ENCODE data around the gene KDM4B.

The KDM4B gene

DNA sequence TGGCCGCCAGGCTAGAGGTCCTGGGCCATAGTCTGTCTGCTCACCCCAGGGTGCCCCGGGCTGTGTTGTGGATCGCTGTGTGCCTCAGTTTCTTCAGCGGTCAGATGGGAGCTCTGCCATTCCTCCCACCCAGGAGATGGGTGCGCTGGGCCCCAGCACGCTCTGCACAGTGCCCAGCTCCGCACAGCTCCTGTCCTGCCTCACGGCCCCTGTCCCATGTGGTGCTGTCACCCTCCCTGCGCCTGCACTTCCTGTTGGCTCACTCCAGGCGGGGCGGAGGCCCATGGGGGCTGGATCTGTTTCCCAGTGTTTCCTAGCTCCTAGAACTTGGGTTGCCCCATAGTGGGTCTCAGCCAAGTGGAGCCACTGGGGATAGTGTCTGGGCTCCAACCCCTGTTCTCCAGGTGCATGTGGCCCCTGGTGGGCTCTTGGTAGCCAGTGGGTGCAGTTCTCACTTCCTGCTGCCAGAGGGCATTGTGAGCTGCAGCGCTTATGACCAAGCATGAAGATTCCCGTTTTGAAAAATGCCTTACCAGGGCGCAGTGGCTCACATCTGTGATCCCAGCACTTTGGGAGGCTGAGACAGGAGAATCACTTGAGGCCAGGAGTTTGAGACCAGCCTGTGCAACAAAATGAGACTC is 69.8 kb downstream of the KDM4B start:
- TF ChIP-seq, protein P1, sequence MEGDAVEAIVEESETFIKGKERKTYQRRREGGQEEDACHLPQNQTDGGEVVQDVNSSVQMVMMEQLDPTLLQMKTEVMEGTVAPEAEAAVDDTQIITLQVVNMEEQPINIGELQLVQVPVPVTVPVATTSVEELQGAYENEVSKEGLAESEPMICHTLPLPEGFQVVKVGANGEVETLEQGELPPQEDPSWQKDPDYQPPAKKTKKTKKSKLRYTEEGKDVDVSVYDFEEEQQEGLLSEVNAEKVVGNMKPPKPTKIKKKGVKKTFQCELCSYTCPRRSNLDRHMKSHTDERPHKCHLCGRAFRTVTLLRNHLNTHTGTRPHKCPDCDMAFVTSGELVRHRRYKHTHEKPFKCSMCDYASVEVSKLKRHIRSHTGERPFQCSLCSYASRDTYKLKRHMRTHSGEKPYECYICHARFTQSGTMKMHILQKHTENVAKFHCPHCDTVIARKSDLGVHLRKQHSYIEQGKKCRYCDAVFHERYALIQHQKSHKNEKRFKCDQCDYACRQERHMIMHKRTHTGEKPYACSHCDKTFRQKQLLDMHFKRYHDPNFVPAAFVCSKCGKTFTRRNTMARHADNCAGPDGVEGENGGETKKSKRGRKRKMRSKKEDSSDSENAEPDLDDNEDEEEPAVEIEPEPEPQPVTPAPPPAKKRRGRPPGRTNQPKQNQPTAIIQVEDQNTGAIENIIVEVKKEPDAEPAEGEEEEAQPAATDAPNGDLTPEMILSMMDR (IDR thresholded peaks at IDR 0.05; ENCODE audit: control extremely low read depth, extremely low read depth, low read depth, missing control alignments), result peak; percentile 39
- ChIA-PET CTCF (interaction anchor here (0.6 to 1.8 kb wide), 7 partner anchors 9 to 229 kb away, joined by 3 to 8 read pairs (median 3); no protein-coding TSS in a partner anchor), POLR2A (interaction anchor here (0.5 kb wide), 1 partner anchor 58 kb away, joined by 8 read pairs; no protein-coding TSS in a partner anchor)
- no peak for DNase-seq (ENCODE audit: extremely low spot score)

GRCh38 chr19:5039642-5040543 is 71.0 kb downstream of the KDM4B start:
- CTCF ChIA-PET, result interaction anchor here (0.7 to 1.8 kb wide), 5 partner anchors 9 to 192 kb away, joined by 3 to 8 read pairs (median 4); no protein-coding TSS in a partner anchor
- TF ChIP-seq, protein P1 (IDR thresholded peaks at IDR 0.05; ENCODE audit: control extremely low read depth, extremely low read depth, low read depth, missing control alignments), result no peak
- POLR2A ChIA-PET, result no interaction called here
- no peak for DNase-seq (ENCODE audit: extremely low spot score)

GRCh38 chr19:5040544-5041167 is 71.7 kb downstream of the KDM4B start:
- no peak for DNase-seq (ENCODE audit: extremely low spot score)
- POLR2A ChIA-PET, result no interaction called here
- CTCF ChIA-PET, result interaction anchor here (1.5 kb wide), 1 partner anchor 168 kb away, joined by 3 read pairs; no protein-coding TSS in a partner anchor
- TF ChIP-seq, protein P1 (IDR thresholded peaks at IDR 0.05; ENCODE audit: control extremely low read depth, extremely low read depth, low read depth, missing control alignments), result no peak

GRCh38 chr19:5041168-5041912 is 72.4 kb downstream of the KDM4B start:
- ChIA-PET POLR2A (no interaction called here), CTCF (interaction anchor here (1.5 to 1.7 kb wide), 2 partner anchors 10 to 168 kb away, joined by 3 to 5 read pairs; no protein-coding TSS in a partner anchor)
- DNase-seq (ENCODE audit: extremely low spot score), result no peak
- TF ChIP-seq, protein P1 (IDR thresholded peaks at IDR 0.05; ENCODE audit: control extremely low read depth, extremely low read depth, low read depth, missing control alignments), result no peak

- ChIA-PET POLR2A (no interaction called here), CTCF (interaction anchor here (1.7 kb wide), 1 partner anchor 11 kb away, joined by 5 read pairs; no protein-coding TSS in a partner anchor)
- TF ChIP-seq, protein P1 (IDR thresholded peaks at IDR 0.05; ENCODE audit: control extremely low read depth, extremely low read depth, low read depth, missing control alignments), result no peak
- DNase-seq (ENCODE audit: extremely low spot score), result no peak
These were observed 72.9 kb downstream of the KDM4B start for GRCh38 chr19:5041913-5042187.
